Endothelial cell of umbilical vein (primary cell): ENCODE data around the gene MSANTD2. TPM values are rescaled to one million over a fixed set of nuclear protein-coding genes. Genes with fewer than 3 reads are reported as not detected.

Experiments used
- BruUV-seq: library from RNA; stranded (reverse); fragments of 400-500 nt; replicated peaks from 2 replicates; lab custom pipeline; 2021; lab: Mats Ljungman, UMichigan
- CTCF ChIA-PET: fragments of 300-600, 350-600 bp; sonication (Branson Sonifier 250); formaldehyde crosslinking; loops from one replicate; lab custom pipeline; 2021; ENCODE audit warnings: antibody characterized with exemption, inconsistent platforms; lab: Charles Lee
- POLR2A ChIA-PET: fragments of 300-600, 350-600 bp; sonication (Branson Sonifier 250); formaldehyde crosslinking; loops from one replicate; lab custom pipeline; 2021; ENCODE audit warnings: antibody characterized with exemption, inconsistent platforms; lab: Charles Lee
- DNase-seq: peaks from one replicate; pipeline ENCODE4 v3.0.0-alpha.2; 2011; ENCODE audit warnings: low read depth, low spot score
- FAIRE-seq: peaks from 2 replicates; lab custom pipeline; 2011; peaks lifted over from hg19 to GRCh38; lab: Jason Lieb, UNC
- H2AFZ ChIP-seq: 2 replicates; pipeline ENCODE4 v1.6.0; 2012; ENCODE audit warnings: low read depth, low read length, control low read depth, inconsistent platforms
- H3K27ac ChIP-seq: 2 replicates; pipeline ENCODE4 v1.5.1; 2011; ENCODE audit warnings: low read depth, mild to moderate bottlenecking, control low read depth, low read length, moderate library complexity; ENCODE audit not compliant: insufficient read depth
- H3K27me3 ChIP-seq, 2 experiments: 2 replicates each; pipeline versions ENCODE4 v1.6.0 to v1.6.1; 2011; ENCODE audit warnings: low read length in 2 of 2, mixed read lengths in 1 of 2; ENCODE audit not compliant: control insufficient read depth in 2 of 2, insufficient read depth in 2 of 2
- H3K36me3 ChIP-seq, 2 experiments: 2 replicates in 1 of 2; 3 replicates in 1 of 2; pipeline ENCODE4 v1.5.1; 2011; ENCODE audit warnings: low read length in 2 of 2, mild to moderate bottlenecking in 1 of 2, moderate library complexity in 1 of 2; ENCODE audit not compliant: control insufficient read depth in 2 of 2, insufficient read depth in 2 of 2; ENCODE audit errors: extremely low read depth in 1 of 2
- H3K4me1 ChIP-seq: 3 replicates; pipeline ENCODE4 v1.5.1; 2011; ENCODE audit warnings: mild to moderate bottlenecking, low read length; ENCODE audit not compliant: control insufficient read depth, insufficient read depth; ENCODE audit errors: extremely low read depth
- H3K4me2 ChIP-seq: 2 replicates; pipeline ENCODE4 v1.6.1; 2011; ENCODE audit warnings: low read length, control low read depth, mixed read lengths; ENCODE audit not compliant: insufficient read depth
- H3K4me3 ChIP-seq, 3 experiments: fragments of 200-600 bp in 1 of 3; sonication (generic), shearing (Covaris generic) in 1 of 3; replicated peaks in 1 of 3; 2 replicates each; pipeline ENCODE4 v1.5.1; 2011 to 2016; ENCODE audit warnings: control low read depth in 3 of 3, low read length in 3 of 3, mild to moderate bottlenecking in 2 of 3, inconsistent platforms in 1 of 3, low read depth in 1 of 3, moderate library complexity in 1 of 3; ENCODE audit not compliant: insufficient read depth in 1 of 3
- H3K79me2 ChIP-seq: 2 replicates; pipeline ENCODE4 v1.6.0; 2012; ENCODE audit warnings: low read length, inconsistent platforms; ENCODE audit not compliant: control insufficient read depth, insufficient read depth
- H3K9ac ChIP-seq: replicated peaks from 2 replicates; pipeline ENCODE3; 2011; ENCODE audit warnings: low read length, control low read depth; ENCODE audit not compliant: insufficient read depth; ENCODE audit errors: extremely low read depth
- H3K9me1 ChIP-seq: replicated peaks from 3 replicates; pipeline ENCODE4 v1.6.0; 2011; ENCODE audit warnings: mild to moderate bottlenecking, low read length; ENCODE audit not compliant: control insufficient read depth, insufficient read depth; ENCODE audit errors: extremely low read depth
- H3K9me3 ChIP-seq: replicated peaks from 2 replicates; pipeline ENCODE4 v1.5.1; 2012; ENCODE audit warnings: low read length, inconsistent platforms; ENCODE audit not compliant: control insufficient read depth, insufficient read depth
- H4K20me1 ChIP-seq: replicated peaks from 2 replicates; pipeline ENCODE3; 2011; ENCODE audit warnings: mild to moderate bottlenecking, low read length; ENCODE audit not compliant: control insufficient read depth, insufficient read depth; ENCODE audit errors: extremely low read depth
- EZH2 ChIP-seq: IDR thresholded peaks from 2 replicates; pipeline ENCODE4 v1.6.1; 2012; ENCODE audit warnings: borderline replicate concordance, low read depth, mild to moderate bottlenecking, moderate library complexity, low read length, inconsistent platforms; ENCODE audit not compliant: severe bottlenecking
- FOS ChIP-seq: IDR thresholded peaks from 2 replicates; pipeline ENCODE4 v1.6.1; 2011; ENCODE audit warnings: mild to moderate bottlenecking, low read length, moderate library complexity, borderline replicate concordance; ENCODE audit not compliant: insufficient read depth
- GATA2 ChIP-seq: IDR thresholded peaks from 2 replicates; pipeline ENCODE4 v1.7.0; 2011; ENCODE audit warnings: low read depth, mild to moderate bottlenecking, moderate library complexity, mixed read lengths, low read length; ENCODE audit not compliant: insufficient read length, insufficient read depth
- JUN ChIP-seq: IDR thresholded peaks from 2 replicates; pipeline ENCODE4 v1.6.1; 2011; ENCODE audit warnings: borderline replicate concordance, low read depth; ENCODE audit not compliant: insufficient read length, insufficient read depth
- MYC ChIP-seq: IDR thresholded peaks from one replicate; pipeline ENCODE4 v1.6.1; 2011; ENCODE audit warnings: mild to moderate bottlenecking, low read depth, low read length
- POLR2A ChIP-seq: IDR thresholded peaks from 2 replicates; pipeline ENCODE4 v1.6.1; 2012; ENCODE audit warnings: low read depth, mild to moderate bottlenecking, control low read depth, low read length
- POLR2AphosphoS5 ChIP-seq: IDR thresholded peaks from 2 replicates; pipeline ENCODE4 v1.6.1; 2012; ENCODE audit warnings: low read depth, mild to moderate bottlenecking, control low read depth, low read length, moderate library complexity; ENCODE audit not compliant: insufficient read depth
- dilution Hi-C: fragments of 300-500 bp; cut with MboI; formaldehyde crosslinking; loops from one replicate; pipeline ENCODE4 v1.15.0; 2019; ENCODE audit warnings: low sequenced_read_pairs; ENCODE audit not compliant: extremely low pct_ligation_motif_present
- intact Hi-C: fragments of 100-400 bp; cut with micrococcal nuclease; formaldehyde crosslinking; loops from one replicate; pipeline ENCODE4 v1.10.0; 2022
- polyA plus RNA-seq, 4 experiments: library from polyadenylated mRNA; depleted of rRNA in 3 of 4; stranded (reverse) in 3 of 4; unstranded in 1 of 4; fragments of >200 nt; gene quantifications; 2 replicates each; pipeline versions ENCODE4 v1.2.1 to v1.2.3, GENCODE V29; 2011 to 2012; ENCODE audit warnings: missing spikeins in 1 of 4
- total RNA-seq: library from RNA; stranded (reverse); gene quantifications from 2 replicates; pipeline ENCODE4 v1.2.3, GENCODE V29; 2021
- TF ChIP-seq, protein P1 (sequence below), 2 donors: IDR thresholded peaks; 1 replicate in 1 of 2; 2 replicates in 1 of 2; pipeline ENCODE4 v1.5.1; 2011; ENCODE audit warnings: low read length in 2 of 2, mild to moderate bottlenecking in 2 of 2, moderate library complexity in 2 of 2, control low read depth in 1 of 2, inconsistent platforms in 1 of 2, low read depth in 1 of 2; ENCODE audit not compliant: insufficient read depth in 1 of 2; ENCODE audit errors: extremely low read depth in 1 of 2
- TF ChIP-seq, protein P2 (sequence below): IDR thresholded peaks from 2 replicates; pipeline ENCODE4 v1.6.1; 2011; ENCODE audit not compliant: insufficient read depth, insufficient read length

MSANTD2 gene
- total and polyA plus RNA-seq, 2 donors (not counting 3 experiments of a cell fraction or from before 2014, with no cell fraction given) = 5.5 to 23.2 TPM

GRCh38 chr11:124779568-124779967 lies 20.6 kb downstream of the MSANTD2 start:
- FAIRE-seq = peak; percentile 72
- H4K20me1 ChIP-seq = peaks cover 1% of the 10 kb centered on the region

More at GRCh38 chr11:124779568-124779967, 20.6 kb downstream of the MSANTD2 start:
- POLR2A ChIA-PET = no interaction called here
- BruUV-seq = no TSS peak
- intact Hi-C loops = loop anchor here (2.0 kb wide), 1 partner anchor 17 kb away; the partner anchor contains the start of gene ESAM
- TF ChIP-seq JUN (no peak), EZH2 (no peak), GATA2 (no peak), FOS (no peak), POLR2A (no peak), MYC (no peak), POLR2AphosphoS5 (no peak)
- TF ChIP-seq, protein P1, sequence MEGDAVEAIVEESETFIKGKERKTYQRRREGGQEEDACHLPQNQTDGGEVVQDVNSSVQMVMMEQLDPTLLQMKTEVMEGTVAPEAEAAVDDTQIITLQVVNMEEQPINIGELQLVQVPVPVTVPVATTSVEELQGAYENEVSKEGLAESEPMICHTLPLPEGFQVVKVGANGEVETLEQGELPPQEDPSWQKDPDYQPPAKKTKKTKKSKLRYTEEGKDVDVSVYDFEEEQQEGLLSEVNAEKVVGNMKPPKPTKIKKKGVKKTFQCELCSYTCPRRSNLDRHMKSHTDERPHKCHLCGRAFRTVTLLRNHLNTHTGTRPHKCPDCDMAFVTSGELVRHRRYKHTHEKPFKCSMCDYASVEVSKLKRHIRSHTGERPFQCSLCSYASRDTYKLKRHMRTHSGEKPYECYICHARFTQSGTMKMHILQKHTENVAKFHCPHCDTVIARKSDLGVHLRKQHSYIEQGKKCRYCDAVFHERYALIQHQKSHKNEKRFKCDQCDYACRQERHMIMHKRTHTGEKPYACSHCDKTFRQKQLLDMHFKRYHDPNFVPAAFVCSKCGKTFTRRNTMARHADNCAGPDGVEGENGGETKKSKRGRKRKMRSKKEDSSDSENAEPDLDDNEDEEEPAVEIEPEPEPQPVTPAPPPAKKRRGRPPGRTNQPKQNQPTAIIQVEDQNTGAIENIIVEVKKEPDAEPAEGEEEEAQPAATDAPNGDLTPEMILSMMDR (IDR thresholded peaks at IDR 0.05; ENCODE audit: extremely low read depth in 1 of 2, insufficient read depth in 1 of 2, low read depth in 1 of 2, low read length in 2 of 2) = no peak
- TF ChIP-seq, protein P2, sequence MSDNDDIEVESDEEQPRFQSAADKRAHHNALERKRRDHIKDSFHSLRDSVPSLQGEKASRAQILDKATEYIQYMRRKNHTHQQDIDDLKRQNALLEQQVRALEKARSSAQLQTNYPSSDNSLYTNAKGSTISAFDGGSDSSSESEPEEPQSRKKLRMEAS = no peak
- H3K9me1 ChIP-seq = no peaks in the 10 kb centered on the region
- no peak overlapping the region for H3K9ac ChIP-seq
- peak; percentile 30 for DNase-seq
- CTCF ChIA-PET = interaction anchor here (0.7 to 4.2 kb wide), 14 partner anchors 10 to 135 kb away, joined by 3 to 52 read pairs (median 16); partner anchors contain the start of gene ESAM
- no peaks in the 10 kb centered on the region for H3K36me3 ChIP-seq
- no peaks in the 10 kb centered on the region for H3K9me3 ChIP-seq
- peaks cover 38% of the 10 kb centered on the region for H3K79me2 ChIP-seq
- no peak overlapping the region for H3K4me3 ChIP-seq
- no peaks in the 10 kb centered on the region for H3K4me1 ChIP-seq
- no peak overlapping the region for H3K4me2 ChIP-seq
- dilution Hi-C loops = no loop called here
- no peak overlapping the region for H3K27ac ChIP-seq
- H2AFZ ChIP-seq = no peak overlapping the region
- no peaks in the 10 kb centered on the region for H3K27me3 ChIP-seq
